Common myeloid progenitor, CD34-positive (primary cell): ENCODE results near the gene KRTAP29-1.
"Not testable (repeated sequence)": the region's sequence is repeated elsewhere in the genome, so short reads cannot be mapped to it uniquely, and the experiment has no call there.

ENCODE experiments used
- CTCF ChIA-PET: fragments of 350-600 bp; sonication (Branson Sonifier 250); formaldehyde crosslinking; loops from one replicate; lab custom pipeline; 2021; ENCODE audit warnings: antibody characterized with exemption; lab: Charles Lee
- POLR2A ChIA-PET: fragments of 350-600 bp; sonication (Branson Sonifier 250); formaldehyde crosslinking; loops from one replicate; lab custom pipeline; 2021; ENCODE audit warnings: antibody characterized with exemption; lab: Charles Lee
- DNase-seq, 3 donors: peaks; one replicate each; pipeline versions ENCODE4 v3.0.0 to v3.0.0-alpha.2; 2013
- H3K27ac ChIP-seq, 2 experiments: 1 replicate in 1 of 2; 2 replicates in 1 of 2; pipeline ENCODE4 v1.7.0; 2013; ENCODE audit warnings: inconsistent platforms in 2 of 2, low read length in 2 of 2, mild to moderate bottlenecking in 2 of 2, low read depth in 1 of 2, moderate library complexity in 1 of 2; ENCODE audit not compliant: severe bottlenecking in 2 of 2, insufficient read depth in 1 of 2, poor library complexity in 1 of 2
- H3K27me3 ChIP-seq, 5 experiments: replicated peaks in 2 of 5; 1 replicate in 3 of 5; 2 replicates in 2 of 5; pipeline versions ENCODE4 v1.6.1 to v1.7.0; 2013; ENCODE audit warnings: low read length in 4 of 5, mild to moderate bottlenecking in 2 of 5, moderate library complexity in 2 of 5, inconsistent platforms in 1 of 5; ENCODE audit not compliant: insufficient read depth in 5 of 5, control insufficient read depth in 4 of 5
- H3K36me3 ChIP-seq, 4 experiments: 1 replicate in 2 of 4; 2 replicates in 2 of 4; pipeline versions ENCODE4 v1.6.1 to v1.7.0; 2013; ENCODE audit warnings: low read length in 3 of 4, control low read depth in 1 of 4, mild to moderate bottlenecking in 1 of 4; ENCODE audit not compliant: control insufficient read depth in 4 of 4, insufficient read depth in 4 of 4
- H3K4me1 ChIP-seq, 4 experiments: 1 replicate in 3 of 4; 2 replicates in 1 of 4; pipeline versions ENCODE4 v1.6.1 to v1.7.1; 2013; ENCODE audit warnings: low read length in 3 of 4, mild to moderate bottlenecking in 3 of 4, control low read depth in 1 of 4, inconsistent platforms in 1 of 4, moderate library complexity in 1 of 4; ENCODE audit not compliant: control insufficient read depth in 4 of 4, insufficient read depth in 4 of 4; ENCODE audit errors: control extremely low read depth in 1 of 4
- H3K4me3 ChIP-seq, 7 experiments: 1 replicate in 4 of 7; 2 replicates in 3 of 7; pipeline versions ENCODE4 v1.5.1 to v1.7.0; 2013; ENCODE audit warnings: mild to moderate bottlenecking in 7 of 7, low read length in 6 of 7, moderate library complexity in 6 of 7, inconsistent platforms in 2 of 7, low read depth in 2 of 7, control low read depth in 1 of 7; ENCODE audit not compliant: insufficient read depth in 4 of 7, control insufficient read depth in 1 of 7; ENCODE audit errors: extremely low read depth in 1 of 7
- H3K9me3 ChIP-seq, 5 experiments: 1 replicate in 4 of 5; 2 replicates in 1 of 5; pipeline versions ENCODE4 v1.6.1 to v1.7.1; 2013; ENCODE audit warnings: low read length in 4 of 5, mild to moderate bottlenecking in 2 of 5, inconsistent platforms in 1 of 5, low read depth in 1 of 5, moderate library complexity in 1 of 5; ENCODE audit not compliant: control insufficient read depth in 4 of 5, insufficient read depth in 2 of 5; ENCODE audit errors: control extremely low read depth in 1 of 5
- WGBS: methylation state at CpG from one replicate; pipeline ENCODE4 v1.1.5; 2013; ENCODE audit not compliant: insufficient coverage; 5-methylcytosine and 5-hydroxymethylcytosine counted together

KRTAP29-1 gene

GRCh38 chr17:41275648-41276190, 26.9 kb downstream of the KRTAP29-1 start, which contains the start of gene KRTAP9-7:
KRTAP9-7 (plus strand) TSS chr17:41275698; CDS start chr17:41275698, 0 bp downstream.
- POLR2A ChIA-PET, CTCF ChIA-PET, DNase-seq, H3K9me3 ChIP-seq, H3K4me1 ChIP-seq, H3K27ac ChIP-seq, H3K27me3 ChIP-seq, H3K4me3 ChIP-seq, H3K36me3 ChIP-seq: not testable (repeated sequence)
- WGBS: 100% methylated on average over 2 of the region's 3 CpGs

GRCh38 chr17:41271858-41272257, 30.8 kb downstream of the KRTAP29-1 start:
- CTCF ChIA-PET: no interaction called here

GRCh38 chr17:41271323-41271722, 31.3 kb downstream of the KRTAP29-1 start:
- H3K4me3 ChIP-seq, H3K36me3 ChIP-seq, H3K4me1 ChIP-seq, H3K27me3 ChIP-seq, H3K9me3 ChIP-seq, CTCF ChIA-PET, POLR2A ChIA-PET, H3K27ac ChIP-seq, DNase-seq: not testable (repeated sequence)
- no CpG with 5 or more reads among the region's 1 CpG for WGBS

More at GRCh38 chr17:41271858-41272257, 30.8 kb downstream of the KRTAP29-1 start:
- Histone ChIP-seq H3K9me3 (no peaks in the 10 kb centered on the region), H3K27ac (no peak overlapping the region), H3K4me3 (no peak overlapping the region), H3K27me3 (peaks cover 0 to 3% (median 0%) of the 10 kb centered on the region in 5 experiments), H3K36me3 (no peaks in the 10 kb centered on the region), H3K4me1 (no peaks in the 10 kb centered on the region)
- POLR2A ChIA-PET: no interaction called here
- no CpG with 5 or more reads among the region's 1 CpG for WGBS
- DNase-seq: no peak

- POLR2A ChIA-PET: no interaction called here
- Histone ChIP-seq H3K9me3 (no peaks in the 10 kb centered on the region), H3K27ac (no peak overlapping the region), H3K36me3 (no peaks in the 10 kb centered on the region), H3K27me3 (peaks cover 0 to 5% (median 0%) of the 10 kb centered on the region in 5 experiments), H3K4me1 (no peaks in the 10 kb centered on the region), H3K4me3 (no peak overlapping the region)
- WGBS: no CpG with 5 or more reads among the region's 3 CpGs
- no peak for DNase-seq
- CTCF ChIA-PET: no interaction called here
Measured at GRCh38 chr17:41267711-41268110, 34.9 kb downstream of the KRTAP29-1 start.

- no peak for DNase-seq
- no peaks in the 10 kb centered on the region for H3K36me3 ChIP-seq
- no peaks in the 10 kb centered on the region for H3K4me1 ChIP-seq
- ChIA-PET POLR2A (no interaction called here), CTCF (interaction anchor here (0.6 kb wide), 1 partner anchor 66 kb away, joined by 3 read pairs; no protein-coding TSS in a partner anchor)
- H3K4me3 ChIP-seq: no peak within 1 kb of the TSS
- no peaks in the 10 kb centered on the region for H3K9me3 ChIP-seq
- peaks cover 0 to 5% (median 0%) of the 10 kb centered on the region in 5 experiments for H3K27me3 ChIP-seq
- H3K27ac ChIP-seq: no peak within 1 kb of the TSS
- WGBS: no CpG with 5 or more reads among the region's 2 CpGs
Measured at GRCh38 chr17:41265078-41265477, 37.6 kb downstream of the KRTAP29-1 start, which contains the start of gene KRTAP9-6. KRTAP9-6 (plus strand) TSS chr17:41265378; CDS start chr17:41265378, 0 bp downstream.

- DNase-seq: no peak
- no peaks in the 10 kb centered on the region for H3K9me3 ChIP-seq
- CTCF ChIA-PET: interaction anchor here (0.6 kb wide), 1 partner anchor 66 kb away, joined by 3 read pairs; no protein-coding TSS in a partner anchor
- 100% methylated on average over 2 of the region's 3 CpGs for WGBS
- no peaks in the 10 kb centered on the region for H3K36me3 ChIP-seq
- POLR2A ChIA-PET: no interaction called here
- no peak overlapping the region for H3K27ac ChIP-seq
- H3K4me1 ChIP-seq: no peaks in the 10 kb centered on the region
- no peak overlapping the region for H3K4me3 ChIP-seq
- peaks cover 0 to 5% (median 0%) of the 10 kb centered on the region in 5 experiments for H3K27me3 ChIP-seq
Measured at GRCh38 chr17:41264599-41264998, 38.1 kb downstream of the KRTAP29-1 start.

- no peak overlapping the region for H3K4me3 ChIP-seq
- ChIA-PET POLR2A (no interaction called here), CTCF (no interaction called here)
- H3K36me3 ChIP-seq: no peaks in the 10 kb centered on the region
- no peak overlapping the region for H3K27ac ChIP-seq
- peaks cover 0 to 5% (median 0%) of the 10 kb centered on the region in 5 experiments for H3K27me3 ChIP-seq
- no CpG with 5 or more reads among the region's 2 CpGs for WGBS
- no peak for DNase-seq
- no peaks in the 10 kb centered on the region for H3K4me1 ChIP-seq
- no peaks in the 10 kb centered on the region for H3K9me3 ChIP-seq
Measured at GRCh38 chr17:41263212-41263611, 39.4 kb downstream of the KRTAP29-1 start.
